ENCODE results near the gene CEP85.
"Not testable (repeated sequence)": the region's sequence is repeated elsewhere in the genome, so short reads cannot be mapped to it uniquely, and the experiment has no call there.

Gene CEP85

DNA sequence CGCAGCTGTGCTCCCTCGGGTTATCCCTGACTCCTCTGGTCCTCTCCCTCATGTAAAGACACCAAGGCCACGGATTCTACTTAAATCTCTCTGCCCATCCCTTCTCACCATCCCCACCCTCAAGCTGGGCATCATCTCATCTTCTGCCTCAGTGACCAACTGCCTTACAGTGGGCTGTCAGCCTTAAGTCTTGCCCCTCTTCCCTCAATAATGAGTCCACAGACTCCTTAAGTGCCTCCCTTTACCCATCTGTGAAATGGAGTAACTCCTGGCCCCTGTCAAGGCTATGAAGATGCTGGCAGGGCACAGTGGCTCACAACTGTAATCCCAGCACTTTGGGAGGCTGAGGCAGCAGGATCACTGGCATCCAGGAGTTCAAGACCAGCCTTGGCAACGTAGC is 57.9 kb downstream of the CEP85 start:
- ATAC-seq (ENCODE audit: low read depth): no peak
- no peaks in the 10 kb centered on the region for H3K4me1 ChIP-seq (ENCODE audit: insufficient read depth, poor library complexity, severe bottlenecking)
- no peaks in the 10 kb centered on the region for H3K27me3 ChIP-seq (ENCODE audit: insufficient read depth, poor library complexity, severe bottlenecking)
- H3K9me3 ChIP-seq (ENCODE audit: severe bottlenecking): no peaks in the 10 kb centered on the region
- H3K4me3 ChIP-seq (ENCODE audit: severe bottlenecking): no peak overlapping the region
- no peak for DNase-seq (ENCODE audit: low spot score)
- TF ChIP-seq, protein P1, sequence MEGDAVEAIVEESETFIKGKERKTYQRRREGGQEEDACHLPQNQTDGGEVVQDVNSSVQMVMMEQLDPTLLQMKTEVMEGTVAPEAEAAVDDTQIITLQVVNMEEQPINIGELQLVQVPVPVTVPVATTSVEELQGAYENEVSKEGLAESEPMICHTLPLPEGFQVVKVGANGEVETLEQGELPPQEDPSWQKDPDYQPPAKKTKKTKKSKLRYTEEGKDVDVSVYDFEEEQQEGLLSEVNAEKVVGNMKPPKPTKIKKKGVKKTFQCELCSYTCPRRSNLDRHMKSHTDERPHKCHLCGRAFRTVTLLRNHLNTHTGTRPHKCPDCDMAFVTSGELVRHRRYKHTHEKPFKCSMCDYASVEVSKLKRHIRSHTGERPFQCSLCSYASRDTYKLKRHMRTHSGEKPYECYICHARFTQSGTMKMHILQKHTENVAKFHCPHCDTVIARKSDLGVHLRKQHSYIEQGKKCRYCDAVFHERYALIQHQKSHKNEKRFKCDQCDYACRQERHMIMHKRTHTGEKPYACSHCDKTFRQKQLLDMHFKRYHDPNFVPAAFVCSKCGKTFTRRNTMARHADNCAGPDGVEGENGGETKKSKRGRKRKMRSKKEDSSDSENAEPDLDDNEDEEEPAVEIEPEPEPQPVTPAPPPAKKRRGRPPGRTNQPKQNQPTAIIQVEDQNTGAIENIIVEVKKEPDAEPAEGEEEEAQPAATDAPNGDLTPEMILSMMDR (IDR thresholded peaks at IDR 0.05; ENCODE audit: poor library complexity, severe bottlenecking): no peak
- H3K36me3 ChIP-seq (ENCODE audit: low read depth): no peaks in the 10 kb centered on the region
- no peak overlapping the region for H3K27ac ChIP-seq (ENCODE audit: poor library complexity, severe bottlenecking)

DNA sequence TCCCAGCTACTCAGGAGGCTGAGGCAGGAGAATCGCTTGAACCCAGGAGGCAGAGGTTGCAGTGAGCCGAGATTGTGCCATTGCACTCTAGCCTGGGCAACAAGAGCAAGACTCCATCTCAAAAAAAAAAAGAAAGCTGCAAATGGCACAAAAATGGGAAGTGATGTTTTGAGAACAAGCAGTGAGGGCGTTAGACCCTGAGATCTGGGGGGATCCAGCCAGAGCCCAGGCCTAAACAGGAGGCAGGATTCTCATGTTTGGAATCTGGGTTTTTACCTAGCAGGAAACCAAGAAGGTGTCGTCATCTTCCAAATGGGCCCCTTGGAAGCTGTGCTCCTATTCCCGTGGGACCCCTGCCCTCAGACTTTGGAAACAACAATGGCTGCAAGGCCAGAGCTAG is 58.7 kb downstream of the CEP85 start:
- not testable (repeated sequence) for H3K27ac ChIP-seq (ENCODE audit: poor library complexity, severe bottlenecking); H3K4me1 ChIP-seq (ENCODE audit: insufficient read depth, poor library complexity, severe bottlenecking); H3K4me3 ChIP-seq (ENCODE audit: severe bottlenecking); H3K9me3 ChIP-seq (ENCODE audit: severe bottlenecking); ATAC-seq (ENCODE audit: low read depth); H3K36me3 ChIP-seq (ENCODE audit: low read depth); DNase-seq (ENCODE audit: low spot score); H3K27me3 ChIP-seq (ENCODE audit: insufficient read depth, poor library complexity, severe bottlenecking)

DNA sequence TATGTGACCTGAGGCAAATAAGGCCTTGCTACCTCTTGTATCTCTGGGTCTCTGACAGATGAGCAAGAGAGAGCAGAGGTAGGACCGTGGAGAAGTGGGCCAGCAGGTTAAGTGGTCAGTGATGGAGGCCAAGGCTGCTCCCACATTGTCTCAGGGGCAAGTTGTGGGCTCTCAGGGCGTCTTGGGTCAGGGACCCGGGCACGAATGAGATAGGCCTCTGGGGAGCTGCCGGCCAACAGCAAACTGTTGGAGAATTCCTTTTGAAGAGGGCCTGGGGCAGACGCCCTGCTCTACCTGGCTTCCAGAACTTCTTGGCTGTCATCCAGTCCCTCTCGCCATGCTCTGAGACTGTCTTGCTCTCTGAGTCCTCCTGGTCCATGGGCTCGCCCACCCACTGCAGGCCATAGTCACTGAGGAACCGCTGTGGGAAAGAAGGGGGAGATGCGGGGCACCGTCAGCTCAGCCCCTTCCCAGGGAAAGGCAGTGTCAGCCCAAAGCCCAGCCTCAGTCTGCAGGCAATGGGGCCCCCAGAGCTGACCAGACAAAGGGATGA is 60.0 kb downstream of the CEP85 start:
- Histone ChIP-seq H3K27me3 (ENCODE audit: insufficient read depth, poor library complexity, severe bottlenecking) (no peaks in the 10 kb centered on the region), H3K36me3 (ENCODE audit: low read depth) (no peaks in the 10 kb centered on the region), H3K4me1 (ENCODE audit: insufficient read depth, poor library complexity, severe bottlenecking) (peaks cover 12% of the 10 kb centered on the region), H3K4me3 (ENCODE audit: severe bottlenecking) (no peak overlapping the region), H3K27ac (ENCODE audit: poor library complexity, severe bottlenecking) (no peak overlapping the region), H3K9me3 (ENCODE audit: severe bottlenecking) (no peaks in the 10 kb centered on the region)
- ATAC-seq (ENCODE audit: low read depth) (no peak), DNase-seq (ENCODE audit: low spot score) (no peak)
- TF ChIP-seq, protein P1 (IDR thresholded peaks at IDR 0.05; ENCODE audit: poor library complexity, severe bottlenecking): no peak

DNA sequence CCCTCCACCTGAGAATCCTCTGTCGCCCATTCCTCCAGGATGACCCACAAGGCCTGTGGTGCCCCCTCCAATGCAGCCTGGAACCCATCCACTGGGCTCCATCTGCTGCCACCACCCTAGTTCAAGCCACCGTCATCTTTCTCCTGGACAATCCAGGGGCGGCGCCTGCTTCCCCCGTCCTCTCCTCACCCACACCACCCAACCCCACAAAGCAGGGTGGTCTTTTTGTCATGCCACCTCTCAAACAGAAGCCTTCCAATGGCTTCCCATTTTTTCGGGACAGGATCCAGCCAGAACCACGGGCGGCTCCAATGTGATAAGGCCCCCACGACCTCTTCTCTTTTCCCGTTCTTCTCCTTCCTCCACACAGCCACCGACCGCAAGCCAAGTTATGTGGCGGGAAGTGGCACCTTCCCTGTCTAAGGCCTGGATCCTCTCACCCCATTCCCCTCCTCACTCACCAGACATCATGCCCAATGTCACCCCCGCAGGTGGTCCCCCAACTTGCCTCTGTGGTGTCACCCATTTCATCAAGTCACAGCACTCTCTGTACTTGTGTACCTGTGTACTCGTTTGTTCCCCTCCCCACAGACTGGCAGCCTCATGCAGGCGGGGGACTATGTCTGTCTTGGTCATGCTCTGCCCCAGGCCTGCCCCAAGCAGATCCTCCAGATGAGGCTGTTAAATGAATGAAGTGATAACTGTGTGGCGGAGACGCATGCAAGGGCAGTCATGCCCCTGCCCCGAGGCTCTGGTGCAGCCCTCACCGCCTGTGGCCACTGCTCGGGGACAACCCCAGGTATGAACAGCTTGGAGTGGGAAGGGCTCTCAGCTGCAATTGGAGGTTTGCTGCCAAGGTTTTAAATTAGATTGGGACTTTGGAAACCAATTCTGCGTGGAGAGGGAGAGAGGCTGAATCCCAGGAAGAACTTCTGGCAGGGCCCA is 61.5 kb downstream of the CEP85 start:
- Histone ChIP-seq H3K27ac (ENCODE audit: poor library complexity, severe bottlenecking) (no peak overlapping the region), H3K36me3 (ENCODE audit: low read depth) (no peaks in the 10 kb centered on the region), H3K9me3 (ENCODE audit: severe bottlenecking) (no peaks in the 10 kb centered on the region), H3K27me3 (ENCODE audit: insufficient read depth, poor library complexity, severe bottlenecking) (no peaks in the 10 kb centered on the region), H3K4me3 (ENCODE audit: severe bottlenecking) (no peak overlapping the region), H3K4me1 (ENCODE audit: insufficient read depth, poor library complexity, severe bottlenecking) (peaks cover 15% of the 10 kb centered on the region)
- ATAC-seq (ENCODE audit: low read depth) (no peak), DNase-seq (ENCODE audit: low spot score) (no peak)
- TF ChIP-seq, protein P1 (IDR thresholded peaks at IDR 0.05; ENCODE audit: poor library complexity, severe bottlenecking): no peak

DNA sequence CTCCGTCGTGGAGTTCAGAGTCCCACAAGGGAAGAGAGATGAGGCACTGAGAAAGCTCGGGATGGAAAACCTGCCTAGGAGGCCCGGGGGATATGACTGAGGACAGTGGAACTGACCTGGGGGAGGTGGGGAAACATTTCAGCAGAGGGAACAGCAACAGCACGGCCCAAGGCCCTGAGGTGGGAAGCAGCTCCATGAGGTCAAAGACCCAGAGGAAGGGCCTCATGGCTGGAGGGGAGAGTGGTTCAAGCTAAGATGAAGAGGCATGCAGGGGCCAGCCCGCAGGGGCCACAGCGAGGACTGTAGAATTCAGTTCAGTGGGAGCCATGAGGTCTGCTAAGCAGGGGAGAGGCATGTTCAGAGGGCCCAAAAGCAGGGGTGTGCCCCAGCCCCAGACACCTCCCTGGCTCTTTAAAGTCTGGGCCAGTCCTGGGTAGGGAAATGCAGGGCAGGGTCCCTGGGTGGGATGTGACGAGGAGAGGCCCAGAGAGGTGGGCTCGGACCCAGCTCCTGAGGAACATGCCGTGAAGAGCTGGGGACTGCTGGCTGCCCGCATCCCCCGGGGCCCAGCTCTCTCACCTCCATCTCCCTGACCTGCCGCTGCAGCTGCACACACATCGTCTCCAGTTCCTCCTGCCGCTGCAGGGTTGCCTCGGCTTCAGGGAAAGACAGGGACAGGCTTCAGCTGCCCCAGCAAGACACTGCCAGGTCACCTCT is 62.5 kb downstream of the CEP85 start:
- H3K27ac ChIP-seq (ENCODE audit: poor library complexity, severe bottlenecking): no peak overlapping the region
- TF ChIP-seq, protein P1 (IDR thresholded peaks at IDR 0.05; ENCODE audit: poor library complexity, severe bottlenecking): no peak
- ATAC-seq (ENCODE audit: low read depth): no peak

More for the DNA sequence above, 62.5 kb downstream of the CEP85 start:
- no peak for DNase-seq (ENCODE audit: low spot score)
- no peaks in the 10 kb centered on the region for H3K27me3 ChIP-seq (ENCODE audit: insufficient read depth, poor library complexity, severe bottlenecking)
- no peaks in the 10 kb centered on the region for H3K36me3 ChIP-seq (ENCODE audit: low read depth)
- H3K9me3 ChIP-seq (ENCODE audit: severe bottlenecking): no peaks in the 10 kb centered on the region
- peaks cover 21% of the 10 kb centered on the region for H3K4me1 ChIP-seq (ENCODE audit: insufficient read depth, poor library complexity, severe bottlenecking)
- H3K4me3 ChIP-seq (ENCODE audit: severe bottlenecking): no peak overlapping the region
